IMR-90 (cell line): ENCODE results near the gene DENND5A. TPM values are rescaled to one million over a fixed set of nuclear protein-coding genes. Genes with fewer than 3 reads are reported as not detected.

Source experiments
- microRNA-seq, 2 experiments: library from miRNA; stranded (forward) in 1 of 2; unstranded in 1 of 2; fragments of 10-50 nt in 1 of 2; fragments of <30 nt in 1 of 2; gene quantifications in 1 of 2; microRNA quantifications in 1 of 2; one replicate each; pipeline versions ENCODE3 to v1.1.0; 2013 to 2020; ENCODE audit not compliant: insufficient read depth in 1 of 2, insufficient read length in 1 of 2, unreplicated experiment in 1 of 2
- polyA plus RNA-seq, 3 experiments: library from polyadenylated mRNA; depleted of rRNA; stranded (reverse); fragments of >200 nt; gene quantifications; 2 replicates each; pipeline ENCODE4 v1.2.3, GENCODE V29; 2012; ENCODE audit warnings: low replicate concordance in 1 of 3
- small RNA-seq, 5 experiments: library from RNA; depleted of rRNA; stranded (forward); fragments of <200 nt; gene quantifications; one replicate each; pipeline ENCODE3, GENCODE V24; 2012
- total RNA-seq: library from RNA; depleted of rRNA; stranded (reverse); fragments of >200 nt; gene quantifications from 2 replicates; pipeline ENCODE4 v1.2.3, GENCODE V29; 2012; rRNA removed

The DENND5A gene
- total and polyA plus RNA-seq, 2 of the 4 experiments (the other 2 are of a cell fraction) = 179 to 192 TPM

Small RNAs within 50 kb of the gene (microRNA-seq; reads per million reads assigned to microRNA genes)
- 0 reads per million in 2 experiments for gene MIR5691 (ENCODE audit: insufficient read depth in 1 of 2, insufficient read length in 1 of 2, unreplicated experiment in 1 of 2)
- gene RF00017 (ENCODE audit: insufficient read depth, insufficient read length) = not detected

Small RNAs within 50 kb of the gene (small RNA-seq; reads per million reads assigned to genes)
- gene MIR5691 (0 reads per million in 5 experiments), gene RF00017 (0 reads per million in 5 experiments)

Other genes starting within 250 kb of the DENND5A start
- 0.56 and 0.72 TPM in 2 replicates for gene SCUBE2, start 173.8 kb downstream of the DENND5A start, total RNA-seq
- gene SCUBE2, start 173.8 kb downstream of the DENND5A start, polyA plus RNA-seq (2012; rRNA removed) = 0.43 and 0.53 TPM in 2 replicates
- gene TMEM41B, start 49.2 kb upstream of the DENND5A start, total RNA-seq = 20.8 and 36.7 TPM in 2 replicates
- gene TMEM41B, start 49.2 kb upstream of the DENND5A start, polyA plus RNA-seq (2012; rRNA removed) = 20.8 and 21.5 TPM in 2 replicates
- 110 and 124 TPM in 2 replicates for gene IPO7, start 119.3 kb upstream of the DENND5A start, total RNA-seq
- 32.5 and 40.6 TPM in 2 replicates for gene IPO7, start 119.3 kb upstream of the DENND5A start, polyA plus RNA-seq (2012; rRNA removed)
- gene ZNF143, start 195.7 kb upstream of the DENND5A start, total RNA-seq = 49.6 and 58.9 TPM in 2 replicates
- gene ZNF143, start 195.7 kb upstream of the DENND5A start, polyA plus RNA-seq (2012; rRNA removed) = 22.7 and 23.8 TPM in 2 replicates